Endothelial cell of umbilical vein (primary cell): ENCODE data around the gene ADGRG2.

Experiments used
- CTCF ChIP-seq, 2 donors: IDR thresholded peaks; 1 replicate in 1 of 2; 2 replicates in 1 of 2; pipeline ENCODE4 v1.5.1; 2011; ENCODE audit warnings: low read length in 2 of 2, mild to moderate bottlenecking in 2 of 2, moderate library complexity in 2 of 2, control low read depth in 1 of 2, inconsistent platforms in 1 of 2, low read depth in 1 of 2; ENCODE audit not compliant: insufficient read depth in 1 of 2; ENCODE audit errors: extremely low read depth in 1 of 2
- EZH2 ChIP-seq: IDR thresholded peaks from 2 replicates; pipeline ENCODE4 v1.6.1; 2012; ENCODE audit warnings: borderline replicate concordance, low read depth, mild to moderate bottlenecking, moderate library complexity, low read length, inconsistent platforms; ENCODE audit not compliant: severe bottlenecking
- GATA2 ChIP-seq: IDR thresholded peaks from 2 replicates; pipeline ENCODE4 v1.7.0; 2011; ENCODE audit warnings: low read depth, mild to moderate bottlenecking, moderate library complexity, mixed read lengths, low read length; ENCODE audit not compliant: insufficient read length, insufficient read depth
- JUN ChIP-seq: IDR thresholded peaks from 2 replicates; pipeline ENCODE4 v1.6.1; 2011; ENCODE audit warnings: borderline replicate concordance, low read depth; ENCODE audit not compliant: insufficient read length, insufficient read depth
- POLR2A ChIP-seq: IDR thresholded peaks from 2 replicates; pipeline ENCODE4 v1.6.1; 2012; ENCODE audit warnings: low read depth, mild to moderate bottlenecking, control low read depth, low read length
- POLR2AphosphoS5 ChIP-seq: IDR thresholded peaks from 2 replicates; pipeline ENCODE4 v1.6.1; 2012; ENCODE audit warnings: low read depth, mild to moderate bottlenecking, control low read depth, low read length, moderate library complexity; ENCODE audit not compliant: insufficient read depth
- TF ChIP-seq, protein P1 (sequence below): IDR thresholded peaks from 2 replicates; pipeline ENCODE4 v1.6.1; 2011; ENCODE audit not compliant: insufficient read depth, insufficient read length

GRCh38 chrX:19019996-19020395 is 102.3 kb downstream of the ADGRG2 start:
- TF ChIP-seq POLR2AphosphoS5 (no peak), CTCF (IDR thresholded peaks at IDR 0.05; ENCODE audit: extremely low read depth in 1 of 2, insufficient read depth in 1 of 2, low read depth in 1 of 2, low read length in 2 of 2) (no peak), POLR2A (no peak), EZH2 (no peak), JUN (no peak), GATA2 (no peak)
- TF ChIP-seq, protein P1, sequence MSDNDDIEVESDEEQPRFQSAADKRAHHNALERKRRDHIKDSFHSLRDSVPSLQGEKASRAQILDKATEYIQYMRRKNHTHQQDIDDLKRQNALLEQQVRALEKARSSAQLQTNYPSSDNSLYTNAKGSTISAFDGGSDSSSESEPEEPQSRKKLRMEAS: no peak
